Effector memory CD8-positive, alpha-beta T cell (primary cell): ENCODE data around the gene ELANE.
"Not testable (repeated sequence)": the region's sequence is repeated elsewhere in the genome, so short reads cannot be mapped to it uniquely, and the experiment has no call there.

Experiments used
- ATAC-seq: fragments of 150-1000 bp; cut with Tn5 transposase; replicated peaks from 2 replicates; pipeline ENCODE4 v1.10.0; 2021; ENCODE audit warnings: mild to moderate bottlenecking, moderate library complexity
- DNase-seq, 3 experiments: peaks; one replicate each; pipeline ENCODE4 v3.0.0; 2021
- H3K27ac Mint-ChIP-seq, 2 donors: one replicate each; pipeline ENCODE4 v1.8.0; 2022; ENCODE audit warnings: mild to moderate bottlenecking in 2 of 2, mixed read lengths in 2 of 2, moderate library complexity in 2 of 2
- H3K27me3 Mint-ChIP-seq, 2 donors: one replicate each; pipeline ENCODE4 v1.8.0; 2022; ENCODE audit warnings: mixed read lengths in 2 of 2
- H3K36me3 Mint-ChIP-seq: one replicate; pipeline ENCODE4 v1.8.0; 2022; ENCODE audit warnings: mild to moderate bottlenecking, moderate library complexity, mixed read lengths; ENCODE audit not compliant: insufficient read depth
- H3K4me1 Mint-ChIP-seq, 2 donors: one replicate each; pipeline ENCODE4 v1.8.0; 2022; ENCODE audit warnings: low read depth in 2 of 2, mixed read lengths in 2 of 2
- H3K4me3 Mint-ChIP-seq, 2 donors: one replicate each; pipeline ENCODE4 v1.8.0; 2022; ENCODE audit warnings: mild to moderate bottlenecking in 2 of 2, mixed read lengths in 2 of 2, moderate library complexity in 2 of 2
- H3K9me3 Mint-ChIP-seq, 2 donors: one replicate each; pipeline ENCODE4 v1.8.0; 2022; ENCODE audit warnings: mixed read lengths in 2 of 2

The ELANE gene

GRCh38 chr19:876780-877314, 24.7 kb downstream of the ELANE start:
- Mint-ChIP-seq H3K27ac (no peak overlapping the region), H3K9me3 (no peaks in the 10 kb centered on the region), H3K36me3 (peaks cover 25% of the 10 kb centered on the region), H3K27me3 (no peaks in the 10 kb centered on the region), H3K4me3 (no peak overlapping the region), H3K4me1 (peaks cover 5 to 10% of the 10 kb centered on the region in 2 donors)
- ATAC-seq (no peak), DNase-seq (no peak)

GRCh38 chr19:877992-878660, 26.0 kb downstream of the ELANE start:
- H3K27me3 Mint-ChIP-seq, DNase-seq, H3K4me1 Mint-ChIP-seq, H3K9me3 Mint-ChIP-seq, H3K4me3 Mint-ChIP-seq, ATAC-seq, H3K27ac Mint-ChIP-seq: not testable (repeated sequence)
- peaks cover 18% of the 10 kb centered on the region for H3K36me3 Mint-ChIP-seq

- Mint-ChIP-seq H3K36me3 (peaks cover 18% of the 10 kb centered on the region), H3K27ac (peak overlapping the region in 1 of 2 donors; percentile 51)
- not testable (repeated sequence) for H3K4me3 Mint-ChIP-seq, DNase-seq, H3K9me3 Mint-ChIP-seq, ATAC-seq, H3K4me1 Mint-ChIP-seq, H3K27me3 Mint-ChIP-seq
Observed at GRCh38 chr19:878751-879561, 26.9 kb downstream of the ELANE start.

GRCh38 chr19:879711-880438, 27.8 kb downstream of the ELANE start:
- Mint-ChIP-seq H3K36me3 (peaks cover 14% of the 10 kb centered on the region), H3K4me3 (no peak overlapping the region), H3K27me3 (no peaks in the 10 kb centered on the region), H3K27ac (peak overlapping the region in 1 of 2 donors; percentile 51), H3K9me3 (no peaks in the 10 kb centered on the region), H3K4me1 (no peaks in the 10 kb centered on the region)
- no peak for DNase-seq
- no peak for ATAC-seq

GRCh38 chr19:881385-882071, 29.4 kb downstream of the ELANE start:
- ATAC-seq (no peak), DNase-seq (no peak)
- no peaks in the 10 kb centered on the region for H3K27me3 Mint-ChIP-seq
- no peak overlapping the region for H3K27ac Mint-ChIP-seq
- H3K36me3 Mint-ChIP-seq, result peaks cover 14% of the 10 kb centered on the region
- H3K4me3 Mint-ChIP-seq, result no peak overlapping the region
- no peaks in the 10 kb centered on the region for H3K9me3 Mint-ChIP-seq
- no peaks in the 10 kb centered on the region for H3K4me1 Mint-ChIP-seq

- ATAC-seq, result no peak
- DNase-seq, result no peak
- no peak overlapping the region for H3K4me3 Mint-ChIP-seq
- H3K27me3 Mint-ChIP-seq, result no peaks in the 10 kb centered on the region
- no peak overlapping the region for H3K27ac Mint-ChIP-seq
- H3K4me1 Mint-ChIP-seq, result no peaks in the 10 kb centered on the region
- H3K36me3 Mint-ChIP-seq, result peaks cover 19% of the 10 kb centered on the region
- no peaks in the 10 kb centered on the region for H3K9me3 Mint-ChIP-seq
Observed at GRCh38 chr19:882871-883497, 30.9 kb downstream of the ELANE start.

- H3K4me3 Mint-ChIP-seq, result no peak overlapping the region
- no peak overlapping the region for H3K27ac Mint-ChIP-seq
- H3K9me3 Mint-ChIP-seq, result no peaks in the 10 kb centered on the region
- no peak for DNase-seq
- H3K27me3 Mint-ChIP-seq, result no peaks in the 10 kb centered on the region
- H3K36me3 Mint-ChIP-seq, result peaks cover 22% of the 10 kb centered on the region
- no peaks in the 10 kb centered on the region for H3K4me1 Mint-ChIP-seq
- no peak for ATAC-seq
Observed at GRCh38 chr19:883661-884211, 31.6 kb downstream of the ELANE start.

GRCh38 chr19:884420-885211, 32.5 kb downstream of the ELANE start:
- peaks cover 22% of the 10 kb centered on the region for H3K36me3 Mint-ChIP-seq
- ATAC-seq (no peak), DNase-seq (no peak)
- no peaks in the 10 kb centered on the region for H3K27me3 Mint-ChIP-seq
- H3K27ac Mint-ChIP-seq, result no peak overlapping the region
- no peaks in the 10 kb centered on the region for H3K4me1 Mint-ChIP-seq
- no peak overlapping the region for H3K4me3 Mint-ChIP-seq
- H3K9me3 Mint-ChIP-seq, result no peaks in the 10 kb centered on the region

- no peak overlapping the region for H3K4me3 Mint-ChIP-seq
- peaks cover 22% of the 10 kb centered on the region for H3K36me3 Mint-ChIP-seq
- no peaks in the 10 kb centered on the region for H3K4me1 Mint-ChIP-seq
- no peaks in the 10 kb centered on the region for H3K9me3 Mint-ChIP-seq
- DNase-seq (no peak), ATAC-seq (no peak)
- no peaks in the 10 kb centered on the region for H3K27me3 Mint-ChIP-seq
- H3K27ac Mint-ChIP-seq, result no peak overlapping the region
Observed at GRCh38 chr19:885536-886224, 33.6 kb downstream of the ELANE start.

- H3K27ac Mint-ChIP-seq, result peak overlapping the region in 1 of 2 donors; percentile 49
- peaks cover 14% of the 10 kb centered on the region for H3K36me3 Mint-ChIP-seq
- H3K4me1 Mint-ChIP-seq, result peaks cover under 1 to 6% of the 10 kb centered on the region in 2 donors
- no peaks in the 10 kb centered on the region for H3K9me3 Mint-ChIP-seq
- H3K4me3 Mint-ChIP-seq, result no peak overlapping the region
- DNase-seq (no peak), ATAC-seq (no peak)
- H3K27me3 Mint-ChIP-seq, result no peaks in the 10 kb centered on the region
Observed at GRCh38 chr19:887072-887471, 35.0 kb downstream of the ELANE start.

- DNase-seq (no peak), ATAC-seq (no peak)
- no peak overlapping the region for H3K4me3 Mint-ChIP-seq
- H3K4me1 Mint-ChIP-seq, result peaks cover 5 to 9% of the 10 kb centered on the region in 2 donors
- H3K9me3 Mint-ChIP-seq, result no peaks in the 10 kb centered on the region
- H3K27me3 Mint-ChIP-seq, result no peaks in the 10 kb centered on the region
- no peak overlapping the region for H3K27ac Mint-ChIP-seq
- H3K36me3 Mint-ChIP-seq, result peaks cover 16% of the 10 kb centered on the region
Observed at GRCh38 chr19:887599-887998, 35.5 kb downstream of the ELANE start.
